AG04449 (cell line): Measurements from ENCODE around the gene PCYOX1L.

Source experiments
- CTCF ChIA-PET: fragments of 350-600 bp; formaldehyde crosslinking; extraction: SDS; loops from one replicate; lab custom pipeline; 2021; ENCODE audit warnings: antibody characterized with exemption; lab: Yijun Ruan, JAX
- POLR2A ChIA-PET: fragments of 400-600, 350-600 bp; formaldehyde crosslinking; extraction: SDS; loops from one replicate; lab custom pipeline; 2020; ENCODE audit warnings: antibody characterized with exemption, inconsistent platforms; lab: Yijun Ruan, JAX
- DNase-seq: peaks from one replicate; pipeline ENCODE4 v3.0.0-alpha.2; 2010; ENCODE audit warnings: low read depth, low spot score
- H3K4me3 ChIP-seq: 2 replicates; pipeline ENCODE4 v1.5.1; 2011; ENCODE audit warnings: low read depth, mild to moderate bottlenecking, control low read depth, low read length
- CTCF ChIP-seq: IDR thresholded peaks from one replicate; pipeline ENCODE4 v1.5.1; 2011; ENCODE audit warnings: mild to moderate bottlenecking, moderate library complexity, low read length, control low read depth, inconsistent platforms; ENCODE audit not compliant: insufficient read depth; ENCODE audit errors: missing control alignments

The PCYOX1L gene

GRCh38 chr5:149372076-149372795 is 14.4 kb downstream of the PCYOX1L start:
- DNase-seq = no peak
- ChIA-PET POLR2A (interaction anchor here (0.9 to 1.1 kb wide), 3 partner anchors 34 to 63 kb away, joined by 3 to 4 read pairs (median 3); no protein-coding TSS in a partner anchor), CTCF (interaction anchor here (0.7 to 19.5 kb wide), 32 partner anchors 9 to 250 kb away, joined by 3 to 519 read pairs (median 6); partner anchors contain the start of genes CSNK1A1, GRPEL2, IL17B and PCYOX1L)
- no peak for TF ChIP-seq CTCF
- no peak overlapping the region for H3K4me3 ChIP-seq

DNA sequence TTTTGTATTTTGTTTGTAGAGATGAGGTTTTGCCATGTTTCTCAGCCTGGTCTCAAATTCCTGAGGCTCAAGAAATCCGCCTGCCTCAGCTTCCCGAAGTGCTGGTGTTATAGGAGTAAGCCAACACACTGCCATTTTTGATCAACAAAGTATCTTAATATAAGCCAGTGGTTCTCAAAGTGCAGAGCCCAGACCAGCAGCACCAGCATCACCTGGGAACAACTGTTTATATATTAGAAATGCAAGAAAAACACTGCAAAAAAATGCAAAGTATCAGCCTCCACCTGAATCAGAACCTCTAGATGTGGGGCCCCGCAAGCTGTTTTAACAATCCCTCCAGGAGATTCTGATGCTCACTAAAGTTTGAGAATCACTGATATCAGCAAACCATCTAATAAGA is 15.1 kb downstream of the PCYOX1L start:
- DNase-seq = no peak
- CTCF ChIA-PET = interaction anchor here (0.7 to 19.5 kb wide), 15 partner anchors 9 to 193 kb away, joined by 3 to 519 read pairs (median 7); partner anchors contain the start of genes GRPEL2, IL17B and PCYOX1L
- TF ChIP-seq CTCF = no peak

DNA sequence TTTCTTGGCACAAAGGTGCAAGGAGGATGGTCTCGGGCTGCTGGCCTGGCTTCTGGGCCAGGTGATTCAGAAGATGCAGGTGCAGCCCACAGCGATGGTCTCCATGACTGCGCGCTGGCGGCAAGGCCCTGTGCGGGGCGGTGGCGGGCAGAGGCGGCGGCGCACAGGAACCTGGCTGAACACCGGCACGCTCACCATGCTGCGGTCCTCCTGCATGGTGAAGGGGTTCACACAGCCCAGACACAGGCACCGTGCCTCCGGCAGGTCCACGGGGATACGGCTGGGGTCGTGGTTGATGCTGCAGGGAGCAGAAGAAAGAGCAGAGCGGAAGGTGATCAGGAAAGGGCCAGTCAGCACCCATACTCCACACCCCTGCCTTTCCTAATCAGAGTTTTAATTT is 16.5 kb downstream of the PCYOX1L start:
- no peak for TF ChIP-seq CTCF
- no peak for DNase-seq
- ChIA-PET CTCF (interaction anchor here (1.0 to 19.5 kb wide), 7 partner anchors 11 to 191 kb away, joined by 3 to 519 read pairs (median 308); partner anchors contain the start of genes GRPEL2, IL17B and PCYOX1L), POLR2A (interaction anchor here (0.5 kb wide), 1 partner anchor 58 kb away, joined by 3 read pairs; no protein-coding TSS in a partner anchor)
- no peak overlapping the region for H3K4me3 ChIP-seq

More for the DNA sequence above, 15.1 kb downstream of the PCYOX1L start:
- no peak overlapping the region for H3K4me3 ChIP-seq
- POLR2A ChIA-PET = interaction anchor here (1.1 kb wide), 1 partner anchor 40 kb away, joined by 3 read pairs; no protein-coding TSS in a partner anchor

- POLR2A ChIA-PET = interaction anchor here (0.5 kb wide), 1 partner anchor 57 kb away, joined by 3 read pairs; no protein-coding TSS in a partner anchor
- CTCF ChIA-PET = interaction anchor here (1.1 to 21.8 kb wide), 7 partner anchors 6 to 190 kb away, joined by 3 to 519 read pairs (median 329); partner anchors contain the start of gene IL17B
- TF ChIP-seq CTCF = no peak
- DNase-seq = no peak
- H3K4me3 ChIP-seq = no peak overlapping the region
Observed at GRCh38 chr5:149374801-149375200, 17.0 kb downstream of the PCYOX1L start.

DNA sequence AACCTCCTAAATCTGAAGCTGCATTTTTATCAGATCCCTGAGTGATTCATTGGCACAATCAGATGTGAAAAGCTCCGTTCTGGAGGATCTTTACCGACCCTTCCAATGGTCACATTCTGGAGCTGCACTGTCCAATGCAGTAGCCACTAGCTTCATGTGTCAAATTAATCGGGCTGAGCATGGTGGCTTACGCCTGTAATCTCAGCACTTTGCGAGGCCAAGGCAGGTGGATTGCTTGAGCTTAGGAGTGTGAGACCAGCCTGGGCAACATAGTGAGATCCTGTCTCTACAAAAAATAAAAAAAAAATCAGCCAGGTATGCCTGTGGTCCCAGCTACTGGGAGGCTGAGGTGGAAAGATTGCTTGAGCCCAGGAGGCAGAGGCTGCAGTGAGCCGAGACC is 17.6 kb downstream of the PCYOX1L start:
- ChIA-PET CTCF (interaction anchor here (0.7 to 21.8 kb wide), 8 partner anchors 7 to 190 kb away, joined by 3 to 519 read pairs (median 12); partner anchors contain the start of genes IL17B and PCYOX1L), POLR2A (interaction anchor here (1.2 kb wide), 1 partner anchor 59 kb away, joined by 3 read pairs; no protein-coding TSS in a partner anchor)
- no peak overlapping the region for H3K4me3 ChIP-seq
- DNase-seq = no peak
- TF ChIP-seq CTCF = no peak
